Endothelial cell of umbilical vein (primary cell): Measurements from ENCODE around the gene PRDM11.

Experiments
- EZH2 ChIP-seq: IDR thresholded peaks from 2 replicates; pipeline ENCODE4 v1.6.1; 2012; ENCODE audit warnings: borderline replicate concordance, low read depth, mild to moderate bottlenecking, moderate library complexity, low read length, inconsistent platforms; ENCODE audit not compliant: severe bottlenecking
- MAX ChIP-seq: IDR thresholded peaks from 2 replicates; pipeline ENCODE4 v1.6.1; 2011; ENCODE audit not compliant: insufficient read depth, insufficient read length
- POLR2A ChIP-seq: IDR thresholded peaks from 2 replicates; pipeline ENCODE4 v1.6.1; 2012; ENCODE audit warnings: low read depth, mild to moderate bottlenecking, control low read depth, low read length
- POLR2AphosphoS5 ChIP-seq: IDR thresholded peaks from 2 replicates; pipeline ENCODE4 v1.6.1; 2012; ENCODE audit warnings: low read depth, mild to moderate bottlenecking, control low read depth, low read length, moderate library complexity; ENCODE audit not compliant: insufficient read depth

GRCh38 chr11:45113807-45114206 lies 32.6 kb upstream of the PRDM11 start:
- TF ChIP-seq MAX (no peak), EZH2 (no peak), POLR2A (no peak), POLR2AphosphoS5 (no peak)
